GM12874 (cell line): ENCODE results near the gene HSPG2.

Source experiments
- TF ChIP-seq, protein P1 (sequence below): IDR thresholded peaks from 2 replicates; pipeline ENCODE4 v1.5.1; 2011; ENCODE audit warnings: low read depth, mild to moderate bottlenecking, control low read depth, low read length, moderate library complexity; ENCODE audit not compliant: insufficient read depth

The HSPG2 gene

DNA sequence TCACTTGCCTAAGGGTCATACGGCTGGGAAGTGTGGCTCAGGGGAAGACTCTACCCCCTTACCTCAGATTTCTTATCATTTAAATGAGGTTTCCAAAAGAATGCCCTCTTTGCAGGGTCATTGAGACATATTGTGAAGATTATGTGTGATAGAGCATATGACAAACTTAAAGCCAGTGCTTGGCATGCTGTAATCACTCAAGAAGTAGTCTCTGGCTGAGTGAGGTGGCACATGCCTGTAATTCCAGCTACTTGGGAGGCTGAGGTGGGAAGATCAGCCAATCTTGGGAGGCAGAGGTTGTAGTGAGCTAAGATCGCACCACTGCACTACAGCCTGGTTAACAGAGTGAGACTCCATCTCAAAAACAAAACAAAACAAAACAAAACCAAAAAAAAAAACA lies 132.6 kb downstream of the HSPG2 start:
- TF ChIP-seq, protein P1, sequence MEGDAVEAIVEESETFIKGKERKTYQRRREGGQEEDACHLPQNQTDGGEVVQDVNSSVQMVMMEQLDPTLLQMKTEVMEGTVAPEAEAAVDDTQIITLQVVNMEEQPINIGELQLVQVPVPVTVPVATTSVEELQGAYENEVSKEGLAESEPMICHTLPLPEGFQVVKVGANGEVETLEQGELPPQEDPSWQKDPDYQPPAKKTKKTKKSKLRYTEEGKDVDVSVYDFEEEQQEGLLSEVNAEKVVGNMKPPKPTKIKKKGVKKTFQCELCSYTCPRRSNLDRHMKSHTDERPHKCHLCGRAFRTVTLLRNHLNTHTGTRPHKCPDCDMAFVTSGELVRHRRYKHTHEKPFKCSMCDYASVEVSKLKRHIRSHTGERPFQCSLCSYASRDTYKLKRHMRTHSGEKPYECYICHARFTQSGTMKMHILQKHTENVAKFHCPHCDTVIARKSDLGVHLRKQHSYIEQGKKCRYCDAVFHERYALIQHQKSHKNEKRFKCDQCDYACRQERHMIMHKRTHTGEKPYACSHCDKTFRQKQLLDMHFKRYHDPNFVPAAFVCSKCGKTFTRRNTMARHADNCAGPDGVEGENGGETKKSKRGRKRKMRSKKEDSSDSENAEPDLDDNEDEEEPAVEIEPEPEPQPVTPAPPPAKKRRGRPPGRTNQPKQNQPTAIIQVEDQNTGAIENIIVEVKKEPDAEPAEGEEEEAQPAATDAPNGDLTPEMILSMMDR = no peak

DNA sequence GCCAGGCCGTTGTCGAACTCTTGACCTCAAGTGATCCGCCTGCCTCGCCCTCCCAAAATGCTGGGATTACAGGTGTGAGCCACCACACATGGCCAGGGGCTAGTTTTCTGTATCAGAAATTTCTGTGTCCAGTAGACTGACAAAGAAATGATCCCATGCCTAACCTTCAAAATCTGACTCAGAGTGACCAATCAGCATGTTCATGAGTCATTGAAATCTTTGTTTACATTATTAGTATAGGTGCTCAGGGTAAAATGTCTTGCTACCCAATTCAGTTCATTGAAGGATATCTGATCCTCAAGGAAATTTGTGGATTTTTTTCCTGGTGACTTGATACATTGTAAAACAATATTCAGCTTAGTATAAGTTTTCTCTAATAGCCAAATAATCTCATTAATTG lies 136.0 kb downstream of the HSPG2 start:
- TF ChIP-seq, protein P1 = no peak

DNA sequence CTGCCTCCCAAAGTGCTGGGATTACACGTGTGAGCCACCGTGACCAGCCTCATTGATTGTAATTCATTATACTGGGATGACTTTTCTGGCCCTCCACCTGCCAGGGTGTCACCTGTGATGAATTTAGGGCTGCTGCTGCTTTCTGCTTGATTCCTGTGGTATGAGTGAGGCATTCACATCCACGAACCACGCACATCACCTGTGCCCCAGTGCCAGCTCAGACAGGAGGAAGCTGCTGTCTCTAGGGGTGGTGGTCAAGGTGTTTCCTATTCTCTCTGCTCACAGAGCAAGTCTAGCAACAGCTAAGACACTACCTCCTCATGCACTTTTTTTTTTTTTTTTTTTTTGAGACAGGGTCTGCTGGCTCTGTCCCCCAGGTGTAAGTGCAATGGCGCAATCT lies 137.4 kb downstream of the HSPG2 start:
- TF ChIP-seq, protein P1 = no peak

DNA sequence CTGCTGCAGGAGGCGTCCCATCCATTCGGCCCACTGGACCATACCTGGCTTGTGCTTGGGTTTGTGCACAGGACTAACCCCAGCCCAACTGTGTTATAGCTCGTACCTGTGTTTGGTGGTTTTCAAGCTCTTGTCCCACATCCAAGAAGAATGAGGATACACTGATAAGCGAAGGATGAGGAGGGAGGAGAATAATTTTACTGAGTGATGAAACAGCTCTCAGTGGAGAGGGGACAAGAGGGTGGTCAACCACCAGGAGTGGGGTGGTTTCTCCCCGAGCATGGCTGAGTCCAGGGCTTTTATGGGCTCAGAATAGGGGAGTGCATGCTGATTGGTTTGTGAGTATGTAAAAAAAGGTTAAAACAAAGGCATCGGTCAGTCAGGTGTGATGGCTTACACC lies 142.0 kb downstream of the HSPG2 start:
- TF ChIP-seq, protein P1 = no peak

DNA sequence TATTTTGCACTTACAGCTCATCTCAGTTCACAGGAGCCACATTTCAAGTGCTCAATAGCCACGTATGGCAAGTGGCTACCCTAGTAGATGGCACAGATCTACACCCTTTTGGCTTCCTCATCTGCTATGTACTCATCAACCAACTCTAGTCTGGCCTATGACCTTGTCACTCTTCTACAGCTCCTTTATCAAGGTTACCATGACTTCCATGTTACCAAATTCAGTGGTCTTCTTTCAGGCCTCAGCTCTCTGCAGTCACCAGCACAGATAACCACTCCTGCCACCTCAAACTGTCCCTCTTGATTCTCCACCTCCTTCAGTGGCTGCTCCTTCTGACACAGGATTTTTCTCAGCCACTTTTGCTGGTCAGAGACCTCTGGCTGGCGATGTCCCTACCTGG lies 142.5 kb downstream of the HSPG2 start:
- TF ChIP-seq, protein P1 = no peak

DNA sequence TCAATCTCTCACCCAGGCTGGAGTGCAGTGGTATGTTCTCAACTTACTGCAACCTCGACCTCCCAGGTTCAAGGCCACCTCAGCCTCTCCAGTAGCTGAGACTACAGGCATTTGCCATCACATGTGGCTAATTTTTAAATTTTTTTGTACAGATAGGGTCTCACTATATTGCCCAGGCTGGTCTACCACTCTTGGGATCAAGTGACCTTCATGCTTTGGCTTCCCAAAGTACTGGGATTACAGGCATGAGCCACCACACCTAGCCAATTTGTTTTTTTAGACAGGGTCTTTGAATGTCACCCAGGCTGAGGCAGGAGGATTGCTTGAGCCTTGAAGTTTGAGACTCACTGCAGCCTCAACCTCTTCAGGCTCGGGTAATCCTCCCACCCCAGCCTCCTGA lies 144.0 kb downstream of the HSPG2 start:
- TF ChIP-seq, protein P1 = no peak

DNA sequence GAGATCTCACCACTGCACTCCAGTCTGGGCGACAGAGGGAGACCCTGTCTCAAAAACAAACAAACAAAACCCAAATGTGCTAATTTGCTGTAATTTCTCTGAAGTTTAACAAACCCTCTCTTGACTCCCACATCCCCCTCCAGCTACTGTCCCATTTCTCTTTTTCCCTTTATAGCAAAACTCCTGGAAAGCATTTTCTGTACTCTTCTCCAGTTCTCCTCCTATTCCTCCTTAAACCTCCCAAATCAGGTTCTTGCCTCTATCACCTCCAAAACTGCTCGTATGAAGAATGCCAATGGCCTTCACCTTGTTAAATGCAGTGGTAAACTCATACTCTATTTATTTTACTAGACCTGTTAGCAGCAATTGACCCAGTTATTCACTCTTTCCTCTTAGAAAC lies 150.5 kb downstream of the HSPG2 start:
- TF ChIP-seq, protein P1 = no peak
